ENCODE data around the gene FHOD3.

DNA sequence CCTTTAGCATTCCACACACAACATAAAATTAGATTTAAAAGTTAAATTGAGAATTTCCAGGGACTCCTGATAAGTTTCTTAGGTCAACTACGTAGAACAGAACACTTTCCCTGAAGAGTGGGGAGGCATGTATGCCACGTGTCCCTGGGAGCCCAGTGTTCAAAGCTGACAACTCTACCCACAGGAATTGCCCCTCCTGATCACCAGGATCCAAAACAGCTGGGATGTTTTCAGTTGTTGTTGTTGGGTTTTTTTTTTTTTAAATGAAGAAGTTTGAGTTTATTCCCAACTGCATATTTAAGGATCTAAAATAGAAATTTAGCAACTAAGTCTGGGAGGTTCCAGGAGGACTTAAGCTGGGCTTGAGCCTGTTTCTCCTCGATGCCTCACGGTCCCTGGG lies 430.8 kb downstream of the FHOD3 start:
- no peak for TF ChIP-seq POLR2A (IDR thresholded peaks at IDR 0.05; ENCODE audit: extremely low read depth, insufficient read length)
- TF ChIP-seq, protein P1, sequence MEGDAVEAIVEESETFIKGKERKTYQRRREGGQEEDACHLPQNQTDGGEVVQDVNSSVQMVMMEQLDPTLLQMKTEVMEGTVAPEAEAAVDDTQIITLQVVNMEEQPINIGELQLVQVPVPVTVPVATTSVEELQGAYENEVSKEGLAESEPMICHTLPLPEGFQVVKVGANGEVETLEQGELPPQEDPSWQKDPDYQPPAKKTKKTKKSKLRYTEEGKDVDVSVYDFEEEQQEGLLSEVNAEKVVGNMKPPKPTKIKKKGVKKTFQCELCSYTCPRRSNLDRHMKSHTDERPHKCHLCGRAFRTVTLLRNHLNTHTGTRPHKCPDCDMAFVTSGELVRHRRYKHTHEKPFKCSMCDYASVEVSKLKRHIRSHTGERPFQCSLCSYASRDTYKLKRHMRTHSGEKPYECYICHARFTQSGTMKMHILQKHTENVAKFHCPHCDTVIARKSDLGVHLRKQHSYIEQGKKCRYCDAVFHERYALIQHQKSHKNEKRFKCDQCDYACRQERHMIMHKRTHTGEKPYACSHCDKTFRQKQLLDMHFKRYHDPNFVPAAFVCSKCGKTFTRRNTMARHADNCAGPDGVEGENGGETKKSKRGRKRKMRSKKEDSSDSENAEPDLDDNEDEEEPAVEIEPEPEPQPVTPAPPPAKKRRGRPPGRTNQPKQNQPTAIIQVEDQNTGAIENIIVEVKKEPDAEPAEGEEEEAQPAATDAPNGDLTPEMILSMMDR (IDR thresholded peaks at IDR 0.05; ENCODE audit: low read depth, low read length): no peak
- TF ChIP-seq, protein P2, sequence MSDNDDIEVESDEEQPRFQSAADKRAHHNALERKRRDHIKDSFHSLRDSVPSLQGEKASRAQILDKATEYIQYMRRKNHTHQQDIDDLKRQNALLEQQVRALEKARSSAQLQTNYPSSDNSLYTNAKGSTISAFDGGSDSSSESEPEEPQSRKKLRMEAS (IDR thresholded peaks at IDR 0.05; ENCODE audit: low read depth, low read length): no peak
- no peak for TF ChIP-seq MYC (IDR thresholded peaks at IDR 0.05; ENCODE audit: low read depth, low read length)
